K562 (cell line): Measurements from ENCODE around the gene DUSP16. TPM values are rescaled to one million over a fixed set of nuclear protein-coding genes. Genes with fewer than 3 reads are reported as not detected.

Experiments used
- ATAC-seq: fragments of 200-7000 bp; cut with Tn5 transposase; 3 replicates; pipeline ENCODE4 v1.9.1; 2020; ENCODE audit warnings: moderate library complexity
- BruUV-seq: library from RNA; stranded (reverse); fragments of 400-500 nt; replicated peaks from 2 replicates; lab custom pipeline; 2021; lab: Mats Ljungman, UMichigan
- CTCF ChIA-PET: fragments of 300-600 bp; formaldehyde crosslinking; extraction: SDS; loops from one replicate; lab custom pipeline; 2021; ENCODE audit warnings: low intra/inter-chr PET ratio; lab: Yijun Ruan, JAX
- POLR2A ChIA-PET: fragments of 300-600, 350-650 bp; sonication (Branson Sonifier 250); formaldehyde crosslinking; extraction: SDS; loops from one replicate; lab custom pipeline; 2021; ENCODE audit warnings: antibody characterized with exemption, inconsistent platforms; lab: Yijun Ruan, JAX
- DNase-seq, 4 experiments: peaks; one replicate each; pipeline versions ENCODE4 v3.0.0 to v3.0.0-alpha.2; 2011 to 2018; ENCODE audit warnings: low spot score in 3 of 4, mixed read lengths in 3 of 4; ENCODE audit errors: extremely low read depth in 1 of 4
- FAIRE-seq: peaks from 2 replicates; lab custom pipeline; 2011; peaks lifted over from hg19 to GRCh38; lab: Jason Lieb, UNC
- H2AFZ ChIP-seq: 2 replicates; pipeline ENCODE4 v1.6.0; 2011; ENCODE audit warnings: low read depth, low read length, control low read depth, inconsistent platforms
- H3K27ac ChIP-seq: fragments of 200-600 bp; 3 replicates; pipeline ENCODE4 v1.8.0; 2011; ENCODE audit warnings: low read depth, mild to moderate bottlenecking, control low read depth, inconsistent platforms, low read length, moderate library complexity, mixed read lengths; ENCODE audit errors: extremely low read depth
- H3K27me3 ChIP-seq, 2 experiments: fragments of 300-600 bp in 1 of 2; 2 replicates in 1 of 2; 3 replicates in 1 of 2; pipeline versions ENCODE4 v1.6.0 to v1.8.0; 2011; ENCODE audit warnings: inconsistent platforms in 2 of 2, low read length in 2 of 2, mild to moderate bottlenecking in 1 of 2, mixed read lengths in 1 of 2, moderate library complexity in 1 of 2; ENCODE audit not compliant: control insufficient read depth in 2 of 2, insufficient read depth in 2 of 2
- H3K36me3 ChIP-seq: fragments of 300-600 bp; 3 replicates; pipeline ENCODE4 v1.8.0; 2011; ENCODE audit warnings: mild to moderate bottlenecking, low read length, inconsistent platforms; ENCODE audit not compliant: control insufficient read depth, insufficient read depth
- H3K4me1 ChIP-seq, 2 experiments: fragments of 200-600 bp in 1 of 2; replicated peaks in 1 of 2; 2 replicates in 1 of 2; 3 replicates in 1 of 2; pipeline versions ENCODE4 v1.5.1 to v1.8.0; 2011; ENCODE audit warnings: inconsistent platforms in 2 of 2, low read length in 2 of 2, mild to moderate bottlenecking in 1 of 2, mixed read lengths in 1 of 2, moderate library complexity in 1 of 2; ENCODE audit not compliant: control insufficient read depth in 2 of 2, insufficient read depth in 2 of 2
- H3K4me2 ChIP-seq: 2 replicates; pipeline ENCODE4 v1.6.1; 2011; ENCODE audit warnings: low read length, control low read depth, inconsistent platforms, mixed read lengths; ENCODE audit not compliant: insufficient read depth
- H3K4me3 ChIP-seq: fragments of 200-600 bp; sonication (generic), shearing (Covaris generic); 2 replicates; pipeline ENCODE4 v1.5.1; 2016; ENCODE audit warnings: control low read depth, inconsistent platforms
- H3K79me2 ChIP-seq: fragments of 200-600 bp; 3 replicates; pipeline ENCODE4 v1.8.0; 2011; ENCODE audit warnings: low read length, inconsistent platforms; ENCODE audit not compliant: control insufficient read depth, insufficient read depth
- H3K9ac ChIP-seq, 2 experiments: 2 replicates each; pipeline versions ENCODE4 v1.6.0 to v1.6.1; 2011; ENCODE audit warnings: low read depth in 2 of 2, low read length in 2 of 2, control low read depth in 1 of 2, inconsistent platforms in 1 of 2, mild to moderate bottlenecking in 1 of 2, mixed read lengths in 1 of 2; ENCODE audit not compliant: insufficient read depth in 1 of 2
- H3K9me1 ChIP-seq: one replicate; pipeline ENCODE4 v1.6.0; 2011; ENCODE audit warnings: inconsistent platforms, mild to moderate bottlenecking, low read length, moderate library complexity; ENCODE audit not compliant: control insufficient read depth, insufficient read depth
- H3K9me3 ChIP-seq: replicated peaks from 2 replicates; pipeline ENCODE4 v1.5.1; 2011; ENCODE audit warnings: low read depth, low read length, inconsistent platforms; ENCODE audit not compliant: control insufficient read depth, insufficient read depth
- H4K20me1 ChIP-seq: replicated peaks from 2 replicates; pipeline ENCODE4 v1.6.1; 2011; ENCODE audit warnings: low read length, inconsistent platforms, mixed read lengths; ENCODE audit not compliant: control insufficient read depth, insufficient read depth
- BRD9 ChIP-seq: fragments of 450-650 bp; IDR thresholded peaks from 2 replicates; pipeline ENCODE4 v1.6.1; 2018; ENCODE audit warnings: low read depth; ENCODE audit not compliant: partially characterized antibody
- CBFA2T3 ChIP-seq: fragments of 450-650 bp; IDR thresholded peaks from 2 replicates; pipeline ENCODE4 v1.6.1; 2017
- CREBBP ChIP-seq: IDR thresholded peaks from one replicate; pipeline ENCODE4 v1.6.1; 2012; ENCODE audit warnings: low read depth, mild to moderate bottlenecking, control low read depth, inconsistent platforms, low read length
- KDM2B ChIP-seq: fragments of 250-450 bp; sonication (Bioruptor Pico); IDR thresholded peaks from 2 replicates; pipeline ENCODE4 v1.8.0; 2021; ENCODE audit warnings: mild to moderate bottlenecking, moderate library complexity
- NCOA4 ChIP-seq: fragments of 450-650 bp; IDR thresholded peaks from 2 replicates; pipeline ENCODE4 v1.6.1; 2018; ENCODE audit warnings: mild to moderate bottlenecking; ENCODE audit not compliant: partially characterized antibody
- TGIF2 ChIP-seq: sonication (generic); formaldehyde crosslinking; IDR thresholded peaks from 2 replicates; pipeline ENCODE4 v1.8.1; 2022; ENCODE audit warnings: mild to moderate bottlenecking, missing genetic modification reagents, moderate library complexity
- ZNF23 ChIP-seq: fragments of 250-450 bp; sonication (Bioruptor Pico); IDR thresholded peaks from 2 replicates; pipeline ENCODE4 v1.4.0; 2020; ENCODE audit warnings: mild to moderate bottlenecking
- ZNF75A ChIP-seq: fragments of 450-650 bp; formaldehyde crosslinking; IDR thresholded peaks from 2 replicates; pipeline ENCODE4 v1.4.0; 2020; ENCODE audit warnings: mild to moderate bottlenecking
- ZSCAN29 ChIP-seq: fragments of 450-650 bp; IDR thresholded peaks from 2 replicates; pipeline ENCODE4 v1.6.1; 2017
- WGBS: fragments of 100-300 bp; shearing (Covaris generic); methylation state at CpG from one replicate; pipeline ENCODE4 v1.1.6; 2016; ENCODE audit warnings: low coverage, mixed read lengths; ENCODE audit not compliant: insufficient coverage; ENCODE audit errors: missing lambda C conversion rate; 5-methylcytosine and 5-hydroxymethylcytosine counted together
- in situ Hi-C: fragments of 300-500 bp; cut with MboI; formaldehyde crosslinking; loops from 4 replicates; pipeline ENCODE4 v1.15.0; 2018; ENCODE audit warnings: inconsistent platforms, mixed read lengths
- intact Hi-C: fragments of 100-400 bp; cut with micrococcal nuclease; formaldehyde crosslinking; loops from 2 replicates; pipeline ENCODE4 v1.14.2; 2022
- polyA plus RNA-seq, 8 experiments: library from polyadenylated mRNA; depleted of rRNA in 4 of 8; stranded (reverse) in 5 of 8; unstranded in 3 of 8; fragments of >200 nt; fragmentation: Nextera tagmentation in 2 of 8; fragmentation: Illumina TruSeq in 1 of 8; extraction: Ambion mirVana in 2 of 8; extraction: Trizol in 1 of 8; gene quantifications; 2 replicates each; pipeline versions ENCODE4 v1.2.1 to v1.2.3, GENCODE V29; 2011 to 2014; ENCODE audit warnings: inconsistent platforms in 1 of 8, missing spikeins in 1 of 8
- total RNA-seq, 7 experiments: library from RNA; depleted of rRNA in 6 of 7; stranded (reverse); fragments of >200 nt in 6 of 7; fragmentation: Illumina TruSeq in 2 of 7; extraction: Trizol in 2 of 7; gene quantifications; 2 replicates each; pipeline versions ENCODE4 v1.2.1 to v1.2.3, GENCODE V29; 2011 to 2021; ENCODE audit warnings: low replicate concordance in 1 of 7
- TF ChIP-seq, protein P1 (sequence below): fragments of 450-650 bp; IDR thresholded peaks from 2 replicates; pipeline ENCODE4 v1.6.1; 2017; ENCODE audit warnings: antibody characterized with exemption, mild to moderate bottlenecking
- TF ChIP-seq, protein P2 (sequence below): fragments of 250-450 bp; sonication (Bioruptor Pico); IDR thresholded peaks from 2 replicates; pipeline ENCODE4 v1.5.0; 2021
- TF ChIP-seq, protein P3 (sequence below), 2 experiments: fragments of 250-450 bp in 1 of 2; fragments of 450-650 bp in 1 of 2; sonication (Bioruptor Pico) in 1 of 2; IDR thresholded peaks; 2 replicates each; pipeline versions ENCODE4 v1.6.1 to v1.8.0; 2016 to 2021; ENCODE audit warnings: mild to moderate bottlenecking in 2 of 2, moderate library complexity in 2 of 2, missing compliant biosample characterization in 1 of 2, missing genetic modification characterization in 1 of 2
- TF ChIP-seq, protein P4 (sequence below): IDR thresholded peaks from 3 replicates; pipeline ENCODE4 v1.6.1; 2011; ENCODE audit warnings: borderline replicate concordance, mild to moderate bottlenecking; ENCODE audit not compliant: insufficient read length, insufficient read depth

Gene DUSP16
- total and polyA plus RNA-seq, 9 of the 15 experiments (the other 6 are each of a cell fraction or from before 2014, with no cell fraction given) = 0.70 to 12.3 (median 5.7) TPM

DNA sequence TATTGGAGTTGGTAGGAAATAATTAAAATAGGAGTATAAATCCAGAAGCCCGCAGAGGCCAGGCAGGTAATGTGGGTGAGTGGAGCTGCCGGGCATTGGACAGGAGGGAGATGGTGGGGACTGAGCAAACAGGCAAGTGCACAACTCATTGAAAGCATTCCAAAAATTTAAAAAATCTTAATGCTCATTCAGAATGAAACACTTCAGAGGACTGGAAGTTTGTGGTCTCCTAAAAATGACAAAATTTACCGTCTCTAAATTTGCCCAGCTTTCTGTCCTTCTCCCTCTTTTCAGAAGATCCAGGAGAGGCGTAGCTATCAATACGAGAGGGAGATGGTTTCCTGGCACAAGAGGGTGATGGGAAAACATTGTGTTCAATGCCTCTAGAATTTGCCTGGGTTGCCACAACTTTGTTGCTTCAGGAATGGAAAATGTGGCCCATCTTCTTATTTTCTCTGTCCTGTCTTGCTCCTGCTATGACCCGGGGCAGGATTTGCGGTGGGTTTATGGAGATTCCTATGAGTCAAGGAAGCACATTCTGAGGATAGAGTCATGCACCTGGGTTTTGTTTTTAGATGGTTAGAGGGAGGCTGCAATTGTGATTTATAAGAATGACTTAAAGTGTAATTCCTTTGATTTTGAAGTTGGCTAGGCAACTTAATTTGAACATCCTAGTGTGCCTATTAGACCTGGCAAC lies 133.6 kb downstream of the DUSP16 start (continued):
- no peak for TF ChIP-seq BRD9

DNA sequence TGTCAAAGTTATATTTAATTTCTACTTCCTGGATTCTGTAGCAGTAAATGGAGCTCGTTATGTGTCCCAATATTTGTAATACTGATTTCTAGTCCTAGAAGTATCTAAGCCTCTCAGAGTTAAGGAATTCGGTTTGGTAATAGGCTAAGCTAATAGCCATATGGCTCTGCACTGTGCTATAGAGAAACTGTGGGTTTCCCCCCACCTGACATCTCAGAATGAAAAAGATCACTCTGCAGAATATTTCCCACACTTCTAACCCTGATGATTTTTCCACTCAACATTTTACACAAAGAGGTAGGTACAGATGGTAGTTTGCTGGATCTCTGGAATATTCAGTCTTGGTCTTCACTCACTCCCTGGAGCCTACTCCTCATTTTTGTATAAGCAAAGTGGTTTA lies 134.6 kb downstream of the DUSP16 start:
- CTCF ChIA-PET = no interaction called here
- ATAC-seq = no peak
- H2AFZ ChIP-seq = no peak overlapping the region
- TF ChIP-seq, protein P1, sequence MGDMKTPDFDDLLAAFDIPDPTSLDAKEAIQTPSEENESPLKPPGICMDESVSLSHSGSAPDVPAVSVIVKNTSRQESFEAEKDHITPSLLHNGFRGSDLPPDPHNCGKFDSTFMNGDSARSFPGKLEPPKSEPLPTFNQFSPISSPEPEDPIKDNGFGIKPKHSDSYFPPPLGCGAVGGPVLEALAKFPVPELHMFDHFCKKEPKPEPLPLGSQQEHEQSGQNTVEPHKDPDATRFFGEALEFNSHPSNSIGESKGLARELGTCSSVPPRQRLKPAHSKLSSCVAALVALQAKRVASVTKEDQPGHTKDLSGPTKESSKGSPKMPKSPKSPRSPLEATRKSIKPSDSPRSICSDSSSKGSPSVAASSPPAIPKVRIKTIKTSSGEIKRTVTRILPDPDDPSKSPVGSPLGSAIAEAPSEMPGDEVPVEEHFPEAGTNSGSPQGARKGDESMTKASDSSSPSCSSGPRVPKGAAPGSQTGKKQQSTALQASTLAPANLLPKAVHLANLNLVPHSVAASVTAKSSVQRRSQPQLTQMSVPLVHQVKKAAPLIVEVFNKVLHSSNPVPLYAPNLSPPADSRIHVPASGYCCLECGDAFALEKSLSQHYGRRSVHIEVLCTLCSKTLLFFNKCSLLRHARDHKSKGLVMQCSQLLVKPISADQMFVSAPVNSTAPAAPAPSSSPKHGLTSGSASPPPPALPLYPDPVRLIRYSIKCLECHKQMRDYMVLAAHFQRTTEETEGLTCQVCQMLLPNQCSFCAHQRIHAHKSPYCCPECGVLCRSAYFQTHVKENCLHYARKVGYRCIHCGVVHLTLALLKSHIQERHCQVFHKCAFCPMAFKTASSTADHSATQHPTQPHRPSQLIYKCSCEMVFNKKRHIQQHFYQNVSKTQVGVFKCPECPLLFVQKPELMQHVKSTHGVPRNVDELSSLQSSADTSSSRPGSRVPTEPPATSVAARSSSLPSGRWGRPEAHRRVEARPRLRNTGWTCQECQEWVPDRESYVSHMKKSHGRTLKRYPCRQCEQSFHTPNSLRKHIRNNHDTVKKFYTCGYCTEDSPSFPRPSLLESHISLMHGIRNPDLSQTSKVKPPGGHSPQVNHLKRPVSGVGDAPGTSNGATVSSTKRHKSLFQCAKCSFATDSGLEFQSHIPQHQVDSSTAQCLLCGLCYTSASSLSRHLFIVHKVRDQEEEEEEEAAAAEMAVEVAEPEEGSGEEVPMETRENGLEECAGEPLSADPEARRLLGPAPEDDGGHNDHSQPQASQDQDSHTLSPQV = no peak
- TF ChIP-seq ZNF23 (CRISPR knock-in tag) = no peak
- TF ChIP-seq, protein P2, sequence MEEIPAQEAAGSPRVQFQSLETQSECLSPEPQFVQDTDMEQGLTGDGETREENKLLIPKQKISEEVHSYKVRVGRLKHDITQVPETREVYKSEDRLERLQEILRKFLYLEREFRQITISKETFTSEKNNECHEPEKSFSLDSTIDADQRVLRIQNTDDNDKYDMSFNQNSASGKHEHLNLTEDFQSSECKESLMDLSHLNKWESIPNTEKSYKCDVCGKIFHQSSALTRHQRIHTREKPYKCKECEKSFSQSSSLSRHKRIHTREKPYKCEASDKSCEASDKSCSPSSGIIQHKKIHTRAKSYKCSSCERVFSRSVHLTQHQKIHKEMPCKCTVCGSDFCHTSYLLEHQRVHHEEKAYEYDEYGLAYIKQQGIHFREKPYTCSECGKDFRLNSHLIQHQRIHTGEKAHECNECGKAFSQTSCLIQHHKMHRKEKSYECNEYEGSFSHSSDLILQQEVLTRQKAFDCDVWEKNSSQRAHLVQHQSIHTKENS (CRISPR knock-in tag) = no peak
- no peak for TF ChIP-seq ZSCAN29
- TF ChIP-seq ZNF75A (CRISPR knock-in tag) = no peak
- no peak for TF ChIP-seq TGIF2 (CRISPR knock-in tag)
- TF ChIP-seq, protein P3, sequence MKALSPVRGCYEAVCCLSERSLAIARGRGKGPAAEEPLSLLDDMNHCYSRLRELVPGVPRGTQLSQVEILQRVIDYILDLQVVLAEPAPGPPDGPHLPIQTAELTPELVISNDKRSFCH (CRISPR knock-in tag; IDR thresholded peaks at IDR 0.05) = no peak
- TF ChIP-seq, protein P3 (tag; IDR thresholded peaks at IDR 0.05) = no peak
- no peak for TF ChIP-seq CREBBP
- no peak for TF ChIP-seq KDM2B (CRISPR knock-in tag)
- TF ChIP-seq, protein P4, sequence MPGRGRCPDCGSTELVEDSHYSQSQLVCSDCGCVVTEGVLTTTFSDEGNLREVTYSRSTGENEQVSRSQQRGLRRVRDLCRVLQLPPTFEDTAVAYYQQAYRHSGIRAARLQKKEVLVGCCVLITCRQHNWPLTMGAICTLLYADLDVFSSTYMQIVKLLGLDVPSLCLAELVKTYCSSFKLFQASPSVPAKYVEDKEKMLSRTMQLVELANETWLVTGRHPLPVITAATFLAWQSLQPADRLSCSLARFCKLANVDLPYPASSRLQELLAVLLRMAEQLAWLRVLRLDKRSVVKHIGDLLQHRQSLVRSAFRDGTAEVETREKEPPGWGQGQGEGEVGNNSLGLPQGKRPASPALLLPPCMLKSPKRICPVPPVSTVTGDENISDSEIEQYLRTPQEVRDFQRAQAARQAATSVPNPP = no peak
- no peak for TF ChIP-seq NCOA4
- TF ChIP-seq CBFA2T3 = no peak

More for the DNA sequence above, 134.6 kb downstream of the DUSP16 start:
- Histone ChIP-seq H3K9ac (no peak overlapping the region), H3K9me3 (0 out of 2 replicates have a peak, but pooled peaks cover 1% of the 10 kb centered on the region), H3K4me2 (no peak overlapping the region), H3K27ac (no peak overlapping the region), H3K4me1 (no peaks in the 10 kb centered on the region; a peak in 1 of 5 replicates), H3K79me2 (no peaks in the 10 kb centered on the region), H3K9me1 (no peaks in the 10 kb centered on the region), H3K27me3 (no peaks in the 10 kb centered on the region), H4K20me1 (no peaks in the 10 kb centered on the region), H3K4me3 (no peak overlapping the region), H3K36me3 (no peaks in the 10 kb centered on the region)
- FAIRE-seq (no peak), DNase-seq (no peak)
- POLR2A ChIA-PET = interaction anchor here (0.7 to 1.0 kb wide), 2 partner anchors 14 to 132 kb away, joined by 3 read pairs; no protein-coding TSS in a partner anchor
- in situ Hi-C loops (no loop called here), intact Hi-C loops (no loop called here)
- 35% methylated on average over 2 of the region's 2 CpGs for WGBS
- BruUV-seq = no TSS peak
